NCI-H2029 treated with DMSO at 0.1 percent for 48 hours (cell line): ENCODE data around the gene HOXD10.

Experiments used
- DNase-seq: peaks from one replicate; lab custom pipeline; 2025; lab: John Stamatoyannopoulos, UW

HOXD10 gene

GRCh38 chr2:176151442-176152287 lies 35.1 kb downstream of the HOXD10 start, which contains the start of gene HOXD4:
Gene HOXD4, plus strand, starts transcription at chr2:176151550. Its CDS starts 84 bp downstream, at chr2:176151634.
- no peak for DNase-seq

- no peak for DNase-seq
Measured at GRCh38 chr2:176152350-176153181, 36.0 kb downstream of the HOXD10 start.

GRCh38 chr2:176154576-176155252 lies 38.1 kb downstream of the HOXD10 start:
- no peak for DNase-seq

GRCh38 chr2:176155356-176156044 lies 38.9 kb downstream of the HOXD10 start:
- no peak for DNase-seq

- DNase-seq = no peak
Measured at GRCh38 chr2:176156301-176156806, 39.8 kb downstream of the HOXD10 start.

GRCh38 chr2:176156807-176157498 lies 40.4 kb downstream of the HOXD10 start, which contains the start of gene HOXD3:
Gene HOXD3, plus strand, starts transcription at chr2:176157307. Its CDS starts 11,808 bp downstream, at chr2:176169115.
- no peak for DNase-seq

GRCh38 chr2:176157499-176158185 lies 41.1 kb downstream of the HOXD10 start:
- DNase-seq = no peak

GRCh38 chr2:176158186-176158591 lies 41.6 kb downstream of the HOXD10 start:
- no peak for DNase-seq

GRCh38 chr2:176158855-176159662 lies 42.5 kb downstream of the HOXD10 start:
- DNase-seq = no peak

- no peak for DNase-seq
Measured at GRCh38 chr2:176159663-176160250, 43.2 kb downstream of the HOXD10 start.

GRCh38 chr2:176160251-176160985 lies 43.8 kb downstream of the HOXD10 start:
- no peak for DNase-seq

- DNase-seq = no peak
Measured at GRCh38 chr2:176160986-176161824, 44.6 kb downstream of the HOXD10 start.

GRCh38 chr2:176161825-176162626 lies 45.4 kb downstream of the HOXD10 start:
- no peak for DNase-seq

- no peak for DNase-seq
Measured at GRCh38 chr2:176162911-176163671, 46.5 kb downstream of the HOXD10 start.

GRCh38 chr2:176163672-176164056 lies 47.1 kb downstream of the HOXD10 start:
- no peak for DNase-seq

- DNase-seq = no peak
Measured at GRCh38 chr2:176164201-176164600, 47.6 kb downstream of the HOXD10 start.
